Endothelial cell of umbilical vein (primary cell): ENCODE results near the gene BHLHE23. TPM values are rescaled to one million over a fixed set of nuclear protein-coding genes. Genes with fewer than 3 reads are reported as not detected.

ENCODE experiments used
- BruUV-seq: library from RNA; stranded (reverse); fragments of 400-500 nt; replicated peaks from 2 replicates; lab custom pipeline; 2021; lab: Mats Ljungman, UMichigan
- CTCF ChIA-PET: fragments of 300-600, 350-600 bp; sonication (Branson Sonifier 250); formaldehyde crosslinking; loops from one replicate; lab custom pipeline; 2021; ENCODE audit warnings: antibody characterized with exemption, inconsistent platforms; lab: Charles Lee
- POLR2A ChIA-PET: fragments of 300-600, 350-600 bp; sonication (Branson Sonifier 250); formaldehyde crosslinking; loops from one replicate; lab custom pipeline; 2021; ENCODE audit warnings: antibody characterized with exemption, inconsistent platforms; lab: Charles Lee
- DNase-seq: peaks from one replicate; pipeline ENCODE4 v3.0.0-alpha.2; 2011; ENCODE audit warnings: low read depth, low spot score
- FAIRE-seq: peaks from 2 replicates; lab custom pipeline; 2011; peaks lifted over from hg19 to GRCh38; lab: Jason Lieb, UNC
- H2AFZ ChIP-seq: 2 replicates; pipeline ENCODE4 v1.6.0; 2012; ENCODE audit warnings: low read depth, low read length, control low read depth, inconsistent platforms
- H3K27ac ChIP-seq: 2 replicates; pipeline ENCODE4 v1.5.1; 2011; ENCODE audit warnings: low read depth, mild to moderate bottlenecking, control low read depth, low read length, moderate library complexity; ENCODE audit not compliant: insufficient read depth
- H3K27me3 ChIP-seq, 2 experiments: 2 replicates each; pipeline versions ENCODE4 v1.6.0 to v1.6.1; 2011; ENCODE audit warnings: low read length in 2 of 2, mixed read lengths in 1 of 2; ENCODE audit not compliant: control insufficient read depth in 2 of 2, insufficient read depth in 2 of 2
- H3K36me3 ChIP-seq, 2 experiments: 2 replicates in 1 of 2; 3 replicates in 1 of 2; pipeline ENCODE4 v1.5.1; 2011; ENCODE audit warnings: low read length in 2 of 2, mild to moderate bottlenecking in 1 of 2, moderate library complexity in 1 of 2; ENCODE audit not compliant: control insufficient read depth in 2 of 2, insufficient read depth in 2 of 2; ENCODE audit errors: extremely low read depth in 1 of 2
- H3K4me1 ChIP-seq: 3 replicates; pipeline ENCODE4 v1.5.1; 2011; ENCODE audit warnings: mild to moderate bottlenecking, low read length; ENCODE audit not compliant: control insufficient read depth, insufficient read depth; ENCODE audit errors: extremely low read depth
- H3K4me2 ChIP-seq: 2 replicates; pipeline ENCODE4 v1.6.1; 2011; ENCODE audit warnings: low read length, control low read depth, mixed read lengths; ENCODE audit not compliant: insufficient read depth
- H3K4me3 ChIP-seq, 3 experiments: fragments of 200-600 bp in 1 of 3; sonication (generic), shearing (Covaris generic) in 1 of 3; replicated peaks in 1 of 3; 2 replicates each; pipeline ENCODE4 v1.5.1; 2011 to 2016; ENCODE audit warnings: control low read depth in 3 of 3, low read length in 3 of 3, mild to moderate bottlenecking in 2 of 3, inconsistent platforms in 1 of 3, low read depth in 1 of 3, moderate library complexity in 1 of 3; ENCODE audit not compliant: insufficient read depth in 1 of 3
- H3K79me2 ChIP-seq: 2 replicates; pipeline ENCODE4 v1.6.0; 2012; ENCODE audit warnings: low read length, inconsistent platforms; ENCODE audit not compliant: control insufficient read depth, insufficient read depth
- H3K9ac ChIP-seq: replicated peaks from 2 replicates; pipeline ENCODE3; 2011; ENCODE audit warnings: low read length, control low read depth; ENCODE audit not compliant: insufficient read depth; ENCODE audit errors: extremely low read depth
- H3K9me1 ChIP-seq: replicated peaks from 3 replicates; pipeline ENCODE4 v1.6.0; 2011; ENCODE audit warnings: mild to moderate bottlenecking, low read length; ENCODE audit not compliant: control insufficient read depth, insufficient read depth; ENCODE audit errors: extremely low read depth
- H3K9me3 ChIP-seq: replicated peaks from 2 replicates; pipeline ENCODE4 v1.5.1; 2012; ENCODE audit warnings: low read length, inconsistent platforms; ENCODE audit not compliant: control insufficient read depth, insufficient read depth
- H4K20me1 ChIP-seq: replicated peaks from 2 replicates; pipeline ENCODE3; 2011; ENCODE audit warnings: mild to moderate bottlenecking, low read length; ENCODE audit not compliant: control insufficient read depth, insufficient read depth; ENCODE audit errors: extremely low read depth
- CTCF ChIP-seq, 2 donors: IDR thresholded peaks; 1 replicate in 1 of 2; 2 replicates in 1 of 2; pipeline ENCODE4 v1.5.1; 2011; ENCODE audit warnings: low read length in 2 of 2, mild to moderate bottlenecking in 2 of 2, moderate library complexity in 2 of 2, control low read depth in 1 of 2, inconsistent platforms in 1 of 2, low read depth in 1 of 2; ENCODE audit not compliant: insufficient read depth in 1 of 2; ENCODE audit errors: extremely low read depth in 1 of 2
- EZH2 ChIP-seq: IDR thresholded peaks from 2 replicates; pipeline ENCODE4 v1.6.1; 2012; ENCODE audit warnings: borderline replicate concordance, low read depth, mild to moderate bottlenecking, moderate library complexity, low read length, inconsistent platforms; ENCODE audit not compliant: severe bottlenecking
- FOS ChIP-seq: IDR thresholded peaks from 2 replicates; pipeline ENCODE4 v1.6.1; 2011; ENCODE audit warnings: mild to moderate bottlenecking, low read length, moderate library complexity, borderline replicate concordance; ENCODE audit not compliant: insufficient read depth
- GATA2 ChIP-seq: IDR thresholded peaks from 2 replicates; pipeline ENCODE4 v1.7.0; 2011; ENCODE audit warnings: low read depth, mild to moderate bottlenecking, moderate library complexity, mixed read lengths, low read length; ENCODE audit not compliant: insufficient read length, insufficient read depth
- JUN ChIP-seq: IDR thresholded peaks from 2 replicates; pipeline ENCODE4 v1.6.1; 2011; ENCODE audit warnings: borderline replicate concordance, low read depth; ENCODE audit not compliant: insufficient read length, insufficient read depth
- MAX ChIP-seq: IDR thresholded peaks from 2 replicates; pipeline ENCODE4 v1.6.1; 2011; ENCODE audit not compliant: insufficient read depth, insufficient read length
- MYC ChIP-seq: IDR thresholded peaks from one replicate; pipeline ENCODE4 v1.6.1; 2011; ENCODE audit warnings: mild to moderate bottlenecking, low read depth, low read length
- POLR2A ChIP-seq: IDR thresholded peaks from 2 replicates; pipeline ENCODE4 v1.6.1; 2012; ENCODE audit warnings: low read depth, mild to moderate bottlenecking, control low read depth, low read length
- POLR2AphosphoS5 ChIP-seq: IDR thresholded peaks from 2 replicates; pipeline ENCODE4 v1.6.1; 2012; ENCODE audit warnings: low read depth, mild to moderate bottlenecking, control low read depth, low read length, moderate library complexity; ENCODE audit not compliant: insufficient read depth
- dilution Hi-C: fragments of 300-500 bp; cut with MboI; formaldehyde crosslinking; loops from one replicate; pipeline ENCODE4 v1.15.0; 2019; ENCODE audit warnings: low sequenced_read_pairs; ENCODE audit not compliant: extremely low pct_ligation_motif_present
- intact Hi-C: fragments of 100-400 bp; cut with micrococcal nuclease; formaldehyde crosslinking; loops from one replicate; pipeline ENCODE4 v1.10.0; 2022
- polyA plus RNA-seq, 4 experiments: library from polyadenylated mRNA; depleted of rRNA in 3 of 4; stranded (reverse) in 3 of 4; unstranded in 1 of 4; fragments of >200 nt; gene quantifications; 2 replicates each; pipeline versions ENCODE4 v1.2.1 to v1.2.3, GENCODE V29; 2011 to 2012; ENCODE audit warnings: missing spikeins in 1 of 4
- total RNA-seq: library from RNA; stranded (reverse); gene quantifications from 2 replicates; pipeline ENCODE4 v1.2.3, GENCODE V29; 2021

BHLHE23 gene
- total and polyA plus RNA-seq, 2 donors (not counting 3 experiments of a cell fraction or from before 2014, with no cell fraction given), result not detected

- dilution Hi-C loops (no loop called here), intact Hi-C loops (no loop called here)
- Histone ChIP-seq H3K4me1 (no peaks in the 10 kb centered on the region), H4K20me1 (no peaks in the 10 kb centered on the region), H3K36me3 (no peaks in the 10 kb centered on the region), H3K9me1 (no peaks in the 10 kb centered on the region), H3K9ac (no peak overlapping the region), H3K27ac (no peak overlapping the region), H2AFZ (no peak overlapping the region), H3K4me3 (no peak overlapping the region), H3K9me3 (no peaks in the 10 kb centered on the region), H3K4me2 (no peak overlapping the region), H3K79me2 (no peaks in the 10 kb centered on the region), H3K27me3 (peaks cover 0 to 9% of the 10 kb centered on the region in 2 experiments)
- no TSS peak for BruUV-seq
- DNase-seq (no peak), FAIRE-seq (no peak)
- TF ChIP-seq FOS, result no peak
- TF ChIP-seq GATA2, result no peak
- TF ChIP-seq MYC, result no peak
- TF ChIP-seq MAX, result no peak
- TF ChIP-seq JUN, result no peak
- TF ChIP-seq POLR2A, result no peak
- no peak for TF ChIP-seq EZH2
- no peak for TF ChIP-seq CTCF (IDR thresholded peaks at IDR 0.05; ENCODE audit: extremely low read depth in 1 of 2, insufficient read depth in 1 of 2, low read depth in 1 of 2, low read length in 2 of 2)
- no peak for TF ChIP-seq POLR2AphosphoS5
- ChIA-PET POLR2A (no interaction called here), CTCF (interaction anchor here (1.4 to 2.5 kb wide), 2 partner anchors 14 to 22 kb away, joined by 6 to 8 read pairs; no protein-coding TSS in a partner anchor)
Measured at GRCh38 chr20:62994869-62995281, 11.9 kb downstream of the BHLHE23 start.
